HG02571 (cell line): ENCODE measurements around the gene IER5L.

Experiments
- ATAC-seq: cut with Tn5 transposase; IDR thresholded peaks from one replicate; pipeline ENCODE4 v1.9.1; 2021; ENCODE audit warnings: mild to moderate bottlenecking, moderate library complexity; ENCODE audit not compliant: unreplicated experiment

Gene IER5L

GRCh38 chr9:129182625-129183494, 4.8 kb upstream of the IER5L start:
- no peak for ATAC-seq

GRCh38 chr9:129182122-129182521, 4.1 kb upstream of the IER5L start:
- no peak for ATAC-seq

- no peak for ATAC-seq
Observed at GRCh38 chr9:129181246-129181645, 3.2 kb upstream of the IER5L start.

- no peak for ATAC-seq
Observed at GRCh38 chr9:129178568-129179382, 714 bp upstream of the IER5L start.

- peak; percentile 8 for ATAC-seq
Observed at GRCh38 chr9:129177443-129177790, 644 bp downstream of the IER5L start.

GRCh38 chr9:129176701-129177442, 1.2 kb downstream of the IER5L start:
- no peak for ATAC-seq

- no peak for ATAC-seq
Observed at GRCh38 chr9:129175825-129176633, 2.0 kb downstream of the IER5L start.

GRCh38 chr9:129175515-129175824, 2.6 kb downstream of the IER5L start:
- no peak for ATAC-seq

GRCh38 chr9:129174724-129175514, 3.1 kb downstream of the IER5L start:
- no peak for ATAC-seq

GRCh38 chr9:129174102-129174723, 3.8 kb downstream of the IER5L start:
- ATAC-seq = no peak

GRCh38 chr9:129173296-129174101, 4.6 kb downstream of the IER5L start:
- no peak for ATAC-seq

GRCh38 chr9:129172816-129173215, 5.2 kb downstream of the IER5L start:
- ATAC-seq = no peak

- ATAC-seq = no peak
Observed at GRCh38 chr9:129171993-129172751, 5.9 kb downstream of the IER5L start.

- ATAC-seq = no peak
Observed at GRCh38 chr9:129170229-129170628, 7.8 kb downstream of the IER5L start.

- ATAC-seq = no peak
Observed at GRCh38 chr9:129166623-129167557, 11.2 kb downstream of the IER5L start.

- no peak for ATAC-seq
Observed at GRCh38 chr9:129165198-129165597, 12.9 kb downstream of the IER5L start.
